ENCODE data around the gene COL4A1. TPM values are rescaled to one million over a fixed set of nuclear protein-coding genes. Genes with fewer than 3 reads are reported as not detected.

COL4A1 gene
- total and polyA plus RNA-seq, 2 of the 13 experiments (the other 11 are each of a cell fraction or from before 2014, with no cell fraction given) = not detected

GRCh38 chr13:110322126-110322827, 15.3 kb upstream of the COL4A1 start:
- ATAC-seq (no peak), FAIRE-seq (no peak), DNase-seq (ENCODE audit: low spot score) (no peak)
- POLR2A ChIA-PET = no interaction called here
- BruUV-seq (replicated peaks) = no TSS peak
- Histone ChIP-seq H3K36me3 (replicated peaks in 1 of 2; ENCODE audit: control insufficient read depth in 1 of 2, insufficient read depth in 2 of 2, low read length in 2 of 2) (no peaks in the 10 kb centered on the region), H3K4me1 (ENCODE audit: insufficient read depth, low read length) (no peaks in the 10 kb centered on the region), H3K9me3 (ENCODE audit: low read length) (no peaks in the 10 kb centered on the region), H3K4me2 (ENCODE audit: low read depth, low read length) (no peak overlapping the region), H3K27me3 (ENCODE audit: control insufficient read depth in 1 of 2, insufficient read depth in 2 of 2, low read length in 2 of 2) (peaks cover 1 to 67% of the 10 kb centered on the region in 2 experiments; a peak in 3 of 5 replicates), H2AFZ (ENCODE audit: low read length) (no peak overlapping the region), H3K9ac (ENCODE audit: insufficient read depth, low read depth, low read length) (no peak overlapping the region), H4K20me1 (ENCODE audit: insufficient read depth, low read length) (no peaks in the 10 kb centered on the region), H3K79me2 (ENCODE audit: insufficient read depth, low read length) (no peaks in the 10 kb centered on the region), H3K27ac (ENCODE audit: extremely low read length, insufficient read depth, low read length) (no peak overlapping the region), H3K4me3 (replicated peaks in 1 of 3; ENCODE audit: insufficient read depth in 1 of 3, low read depth in 2 of 3, low read length in 3 of 3) (no peak overlapping the region)
- in situ Hi-C loops (cut with HindIII; ENCODE audit: extremely low pct_ligation_motif_present, low pct_unique_long_range_greater_than_20kb) = no loop called here
- TF ChIP-seq ZNF337 (CRISPR knock-in tag; IDR thresholded peaks at IDR 0.05; ENCODE audit: borderline replicate concordance, low read depth) = no peak
- no peak for TF ChIP-seq RORA (CRISPR knock-in tag; IDR thresholded peaks at IDR 0.05)
- TF ChIP-seq SRSF1 (optimal IDR thresholded peaks at IDR 0.05; ENCODE audit: low read depth, low read length) = no peak
- no peak for TF ChIP-seq KLF12 (CRISPR knock-in tag; IDR thresholded peaks at IDR 0.05; ENCODE audit: borderline replicate concordance)
- TF ChIP-seq ZZZ3 (CRISPR knock-in tag; IDR thresholded peaks at IDR 0.05; ENCODE audit: borderline replicate concordance) = no peak
- TF ChIP-seq RFXANK (CRISPR knock-in tag; IDR thresholded peaks at IDR 0.05) = no peak
- no peak for TF ChIP-seq MTERF4 (CRISPR knock-in tag; IDR thresholded peaks at IDR 0.05)
- TF ChIP-seq NONO (IDR thresholded peaks at IDR 0.05) = no peak
- no peak for TF ChIP-seq NONO (CRISPR knock-in tag; conservative IDR thresholded peaks at IDR 0.05)
- 29% methylated on average over 16 of the region's 16 CpGs for WGBS (ENCODE audit: low lambda C conversion rate)
- intact Hi-C loops (cut with micrococcal nuclease; ENCODE audit: unreplicated experiment) = no loop called here
- CTCF ChIA-PET (ENCODE audit: low intra/inter-chr PET ratio, low total read pairs) = no interaction called here
